Measurements from ENCODE around the gene SLC27A5. TPM values are rescaled to one million over a fixed set of nuclear protein-coding genes. Genes with fewer than 3 reads are reported as not detected.

The SLC27A5 gene
- total and polyA plus RNA-seq, 11 donors, result 1.8 to 9.1 (median 3.7) TPM

DNA sequence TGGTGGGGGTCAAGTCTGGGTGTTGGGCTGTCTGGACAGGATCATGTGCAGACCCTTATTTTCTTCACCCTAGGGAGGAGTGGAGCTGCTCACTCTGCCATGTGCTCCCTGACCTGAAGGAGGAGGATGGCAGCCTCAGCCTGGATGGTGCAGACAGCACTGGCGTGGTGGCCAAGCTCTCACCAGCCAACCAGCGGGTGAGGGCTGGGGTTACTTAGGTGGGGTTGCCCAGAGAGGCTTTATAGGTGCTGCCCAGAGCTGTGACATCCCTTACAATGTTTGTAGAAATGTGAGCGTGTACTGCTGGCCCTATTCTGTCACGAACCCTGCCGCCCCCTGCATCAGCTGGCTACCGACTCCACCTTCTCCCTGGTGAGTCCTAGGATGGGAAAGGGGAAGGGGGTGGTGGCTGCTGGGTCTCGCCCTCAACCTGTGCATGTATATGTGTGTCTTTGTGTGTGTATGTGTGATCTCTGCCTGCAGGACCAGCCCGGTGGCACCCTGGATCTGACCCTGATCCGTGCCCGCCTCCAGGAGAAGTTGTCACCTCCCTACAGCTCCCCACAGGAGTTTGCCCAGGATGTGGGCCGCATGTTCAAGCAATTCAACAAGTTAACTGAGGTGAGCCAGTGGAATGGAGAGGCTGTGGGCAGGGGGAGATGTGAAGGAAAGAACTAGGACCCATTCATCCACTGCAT lies 38.0 kb upstream of the SLC27A5 start:
- no peak for ATAC-seq
- Histone ChIP-seq H3K9me3 (no peaks in the 10 kb centered on the region), H3K27me3 (no peaks in the 10 kb centered on the region), H3K4me1 (peaks cover 16 to 42% (median 33%) of the 10 kb centered on the region in 12 donors), H3K4me3 (no peak overlapping the region), H3K36me3 (peaks cover 0 to 82% (median 69%) of the 10 kb centered on the region in 9 donors), H3K27ac (no peak overlapping the region)
- intact Hi-C loops (cut with DNase I), result no loop called here
- 81 to 90% (median 87%) methylated on average over 8 to 11 of the region's 11 CpGs for WGBS, 4 donors
- DNase-seq, result no peak
- TF ChIP-seq POLR2A (IDR thresholded peaks at IDR 0.05), result no peak
- TF ChIP-seq, protein P1, sequence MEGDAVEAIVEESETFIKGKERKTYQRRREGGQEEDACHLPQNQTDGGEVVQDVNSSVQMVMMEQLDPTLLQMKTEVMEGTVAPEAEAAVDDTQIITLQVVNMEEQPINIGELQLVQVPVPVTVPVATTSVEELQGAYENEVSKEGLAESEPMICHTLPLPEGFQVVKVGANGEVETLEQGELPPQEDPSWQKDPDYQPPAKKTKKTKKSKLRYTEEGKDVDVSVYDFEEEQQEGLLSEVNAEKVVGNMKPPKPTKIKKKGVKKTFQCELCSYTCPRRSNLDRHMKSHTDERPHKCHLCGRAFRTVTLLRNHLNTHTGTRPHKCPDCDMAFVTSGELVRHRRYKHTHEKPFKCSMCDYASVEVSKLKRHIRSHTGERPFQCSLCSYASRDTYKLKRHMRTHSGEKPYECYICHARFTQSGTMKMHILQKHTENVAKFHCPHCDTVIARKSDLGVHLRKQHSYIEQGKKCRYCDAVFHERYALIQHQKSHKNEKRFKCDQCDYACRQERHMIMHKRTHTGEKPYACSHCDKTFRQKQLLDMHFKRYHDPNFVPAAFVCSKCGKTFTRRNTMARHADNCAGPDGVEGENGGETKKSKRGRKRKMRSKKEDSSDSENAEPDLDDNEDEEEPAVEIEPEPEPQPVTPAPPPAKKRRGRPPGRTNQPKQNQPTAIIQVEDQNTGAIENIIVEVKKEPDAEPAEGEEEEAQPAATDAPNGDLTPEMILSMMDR (IDR thresholded peaks at IDR 0.05), result no peak

DNA sequence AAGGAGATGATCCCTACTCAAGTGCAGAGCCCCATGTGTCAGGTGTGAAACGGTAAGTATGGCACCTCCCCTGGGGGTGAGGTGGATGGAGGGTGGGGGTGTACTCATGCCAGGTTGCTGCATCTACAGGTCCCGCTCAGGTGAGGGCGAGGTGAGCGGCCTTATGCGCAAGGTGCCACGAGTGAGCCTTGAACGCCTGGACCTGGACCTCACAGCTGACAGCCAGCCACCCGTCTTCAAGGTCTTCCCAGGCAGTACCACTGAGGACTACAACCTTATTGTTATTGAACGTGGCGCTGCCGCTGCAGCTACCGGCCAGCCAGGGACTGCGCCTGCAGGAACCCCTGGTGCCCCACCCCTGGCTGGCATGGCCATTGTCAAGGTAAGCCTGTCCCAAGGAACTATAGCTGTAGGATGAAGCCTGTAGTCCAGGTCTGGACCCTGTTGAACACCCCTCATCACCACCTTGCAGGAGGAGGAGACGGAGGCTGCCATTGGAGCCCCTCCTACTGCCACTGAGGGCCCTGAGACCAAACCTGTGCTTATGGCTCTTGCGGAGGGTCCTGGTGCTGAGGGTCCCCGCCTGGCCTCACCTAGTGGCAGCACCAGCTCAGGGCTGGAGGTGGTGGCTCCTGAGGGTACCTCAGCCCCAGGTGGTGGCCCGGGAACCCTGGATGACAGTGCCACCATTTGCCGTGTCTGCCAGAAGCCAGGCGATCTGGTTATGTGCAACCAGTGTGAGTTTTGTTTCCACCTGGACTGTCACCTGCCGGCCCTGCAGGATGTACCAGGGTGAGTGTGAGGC lies 37.3 kb upstream of the SLC27A5 start:
- TF ChIP-seq, protein P1 (IDR thresholded peaks at IDR 0.05), result no peak
- no peak for TF ChIP-seq POLR2A (IDR thresholded peaks at IDR 0.05)
- Histone ChIP-seq H3K4me1 (peaks cover 15 to 36% (median 28%) of the 10 kb centered on the region in 12 donors), H3K36me3 (peaks cover 0 to 82% (median 69%) of the 10 kb centered on the region in 9 donors), H3K9me3 (no peaks in the 10 kb centered on the region), H3K27me3 (no peaks in the 10 kb centered on the region), H3K27ac (no peak overlapping the region), H3K4me3 (no peak overlapping the region)
- DNase-seq, result peak in 1 of 5 donors; percentile 27
- intact Hi-C loops (cut with DNase I), result no loop called here
- WGBS, 4 donors, result 90 to 93% (median 92%) methylated on average over 19 to 20 of the region's 20 CpGs
- ATAC-seq, result no peak

DNA sequence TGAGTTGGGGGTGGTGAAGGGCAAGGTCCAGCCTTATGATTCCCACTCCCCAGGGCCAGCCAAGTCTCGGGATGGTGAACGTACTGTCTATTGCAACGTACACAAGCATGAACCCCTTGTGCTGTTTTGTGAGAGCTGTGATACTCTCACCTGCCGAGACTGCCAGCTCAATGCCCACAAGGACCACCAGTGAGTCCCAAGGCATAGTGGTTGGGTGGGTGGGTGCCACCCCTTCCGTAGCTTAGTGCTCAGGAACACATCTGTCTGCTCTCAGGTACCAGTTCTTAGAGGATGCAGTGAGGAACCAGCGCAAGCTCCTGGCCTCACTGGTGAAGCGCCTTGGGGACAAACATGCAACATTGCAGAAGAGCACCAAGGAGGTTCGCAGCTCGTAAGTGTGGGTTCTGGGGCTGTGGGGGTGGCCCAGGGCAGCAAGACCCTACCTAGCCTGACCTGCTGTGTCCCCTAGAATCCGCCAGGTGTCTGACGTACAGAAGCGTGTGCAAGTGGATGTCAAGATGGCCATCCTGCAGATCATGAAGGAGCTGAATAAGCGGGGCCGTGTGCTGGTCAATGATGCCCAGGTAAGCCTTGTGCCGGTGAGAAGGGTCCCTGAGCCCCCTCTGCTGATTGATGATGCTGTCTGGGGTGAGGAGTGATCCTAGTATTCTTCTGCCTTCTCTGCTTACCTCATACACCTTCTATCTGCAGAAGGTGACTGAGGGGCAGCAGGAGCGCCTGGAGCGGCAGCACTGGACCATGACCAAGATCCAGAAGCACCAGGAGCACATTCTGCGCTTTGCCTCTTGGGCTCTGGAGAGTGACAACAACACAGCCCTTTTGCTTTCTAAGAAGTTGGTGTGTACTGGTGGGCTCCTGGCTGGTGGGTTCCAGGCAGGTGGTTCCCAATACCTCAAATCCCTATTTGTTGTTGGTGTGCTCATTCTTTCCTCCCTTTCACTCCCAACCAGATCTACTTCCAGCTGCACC lies 35.8 kb upstream of the SLC27A5 start:
- peaks cover 12 to 36% (median 25%) of the 10 kb centered on the region in 12 donors for H3K4me1 ChIP-seq
- TF ChIP-seq, protein P1 (IDR thresholded peaks at IDR 0.05), result no peak
- TF ChIP-seq POLR2A (IDR thresholded peaks at IDR 0.05), result no peak
- ATAC-seq (no peak), DNase-seq (peak in 1 of 5 donors; percentile 17)
- H3K4me3 ChIP-seq, result peak overlapping the region in 1 of 12 donors; percentile 12
- H3K9me3 ChIP-seq, result no peaks in the 10 kb centered on the region
- peaks cover 0 to 70% (median 61%) of the 10 kb centered on the region in 9 donors for H3K36me3 ChIP-seq
- no peak overlapping the region for H3K27ac ChIP-seq
- 86 to 91% (median 88%) methylated on average over 15 to 18 of the region's 18 CpGs for WGBS, 4 donors
- H3K27me3 ChIP-seq, result no peaks in the 10 kb centered on the region
- intact Hi-C loops (cut with DNase I), result no loop called here

Data from heart left ventricle (tissue), 16 donors.